ENCODE measurements around the gene ZNF324.

DNA sequence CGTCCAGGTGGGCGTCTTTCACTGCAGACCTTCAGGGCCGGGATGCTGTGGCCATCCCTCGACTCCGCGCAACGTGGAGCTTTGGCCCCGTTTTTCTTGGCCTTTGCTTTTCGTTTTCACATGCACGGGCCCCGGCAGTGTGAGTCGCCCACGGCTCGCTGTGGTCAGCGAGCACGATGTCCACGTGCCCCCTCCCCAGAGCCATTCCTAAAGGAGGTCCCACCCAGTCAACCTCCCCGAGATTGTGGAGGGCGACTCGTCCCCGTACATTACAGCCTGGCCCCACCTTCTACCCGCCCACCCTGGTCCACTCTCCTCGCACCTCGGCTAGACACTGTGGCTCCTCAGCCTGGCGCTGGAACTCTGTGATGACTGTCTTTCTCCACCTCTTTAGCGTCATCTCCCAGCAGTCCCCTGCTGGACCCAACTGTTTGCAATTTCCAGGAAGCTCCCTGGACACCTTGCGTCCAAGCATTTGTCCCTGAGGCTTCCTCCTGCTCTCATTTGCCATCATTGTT lies 9.7 kb downstream of the ZNF324 start:
- TF ChIP-seq POLR2A (IDR thresholded peaks at IDR 0.05) (no peak), POLR2AphosphoS5 (IDR thresholded peaks at IDR 0.05) (no peak), EP300 (IDR thresholded peaks at IDR 0.05) (no peak)
- TF ChIP-seq, protein P1, sequence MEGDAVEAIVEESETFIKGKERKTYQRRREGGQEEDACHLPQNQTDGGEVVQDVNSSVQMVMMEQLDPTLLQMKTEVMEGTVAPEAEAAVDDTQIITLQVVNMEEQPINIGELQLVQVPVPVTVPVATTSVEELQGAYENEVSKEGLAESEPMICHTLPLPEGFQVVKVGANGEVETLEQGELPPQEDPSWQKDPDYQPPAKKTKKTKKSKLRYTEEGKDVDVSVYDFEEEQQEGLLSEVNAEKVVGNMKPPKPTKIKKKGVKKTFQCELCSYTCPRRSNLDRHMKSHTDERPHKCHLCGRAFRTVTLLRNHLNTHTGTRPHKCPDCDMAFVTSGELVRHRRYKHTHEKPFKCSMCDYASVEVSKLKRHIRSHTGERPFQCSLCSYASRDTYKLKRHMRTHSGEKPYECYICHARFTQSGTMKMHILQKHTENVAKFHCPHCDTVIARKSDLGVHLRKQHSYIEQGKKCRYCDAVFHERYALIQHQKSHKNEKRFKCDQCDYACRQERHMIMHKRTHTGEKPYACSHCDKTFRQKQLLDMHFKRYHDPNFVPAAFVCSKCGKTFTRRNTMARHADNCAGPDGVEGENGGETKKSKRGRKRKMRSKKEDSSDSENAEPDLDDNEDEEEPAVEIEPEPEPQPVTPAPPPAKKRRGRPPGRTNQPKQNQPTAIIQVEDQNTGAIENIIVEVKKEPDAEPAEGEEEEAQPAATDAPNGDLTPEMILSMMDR (IDR thresholded peaks at IDR 0.05), result no peak
